ENCODE results near the gene NCOA7. TPM values are rescaled to one million over a fixed set of nuclear protein-coding genes. Genes with fewer than 3 reads are reported as not detected.

Gene NCOA7
- total RNA-seq, 2 experiments from 2014 or later, result 34.6 to 35.7 TPM

DNA sequence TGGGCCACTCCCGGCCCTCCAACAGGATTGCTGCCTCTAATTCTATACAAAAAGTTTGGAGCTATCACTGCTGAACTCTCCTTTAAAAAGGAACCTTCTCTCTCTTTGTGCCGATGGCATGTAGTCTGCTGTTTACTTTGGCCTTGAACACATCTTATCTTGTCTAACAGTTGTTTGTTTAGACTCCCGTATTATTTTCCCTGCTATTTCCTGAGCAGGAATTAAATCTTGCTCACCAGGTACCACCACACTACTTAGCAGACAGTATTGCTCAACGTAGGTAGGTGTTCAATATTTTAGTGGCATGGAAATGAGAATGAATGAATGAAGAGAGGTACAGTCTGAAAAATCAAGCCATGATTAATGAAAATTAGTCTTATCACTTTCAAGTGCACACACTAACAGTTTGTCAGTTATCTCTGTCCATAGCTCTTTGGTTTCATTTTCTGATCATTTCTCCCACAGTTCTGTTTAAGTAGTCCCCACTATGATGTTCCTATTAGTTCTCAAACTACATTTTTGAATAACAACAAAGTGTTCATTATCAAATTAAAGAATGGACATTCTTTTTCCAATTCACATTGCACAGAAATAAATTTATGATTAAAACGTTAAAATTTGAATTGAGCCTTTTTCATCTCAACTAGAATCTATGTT lies 48.2 kb upstream of the NCOA7 start:
- Mint-ChIP-seq H3K36me3 (ENCODE audit: low read depth) (no peaks in the 10 kb centered on the region), H3K4me3 (no peak overlapping the region), H3K4me1 (ENCODE audit: low read depth) (peaks cover 14% of the 10 kb centered on the region), H3K9me3 (no peaks in the 10 kb centered on the region), H3K27ac (no peak overlapping the region), H3K27me3 (peaks cover 62% of the 10 kb centered on the region)
- intact Hi-C loops (cut with DNase I, micrococcal nuclease), result loop anchor here in 1 of 2 experiments (5.0 kb wide), 1 partner anchor 35 kb away; no protein-coding TSS in a partner anchor
- Histone ChIP-seq H3K4me1 (ENCODE audit: insufficient read depth, low read length) (peaks cover 13% of the 10 kb centered on the region), H3K27ac (ENCODE audit: low read depth in 1 of 2, low read length in 2 of 2) (no peak overlapping the region), H3K36me3 (ENCODE audit: insufficient read depth, low read length) (no peaks in the 10 kb centered on the region), H3K9me3 (ENCODE audit: control insufficient read depth in 1 of 2, insufficient read depth in 1 of 2, low read length in 2 of 2) (no peaks in the 10 kb centered on the region), H3K27me3 (ENCODE audit: control insufficient read depth in 1 of 2, insufficient read depth in 2 of 2, low read length in 2 of 2) (peaks cover 18 to 27% of the 10 kb centered on the region in 2 experiments), H3K4me3 (ENCODE audit: low read length) (no peak overlapping the region)
- DNase-seq (no peak), ATAC-seq (ENCODE audit: poor library complexity) (no peak)
- CTCF ChIA-PET, result interaction anchor here (1.3 to 1.6 kb wide), 2 partner anchors 11 to 232 kb away, joined by 3 to 6 read pairs; no protein-coding TSS in a partner anchor
- TF ChIP-seq, protein P1, sequence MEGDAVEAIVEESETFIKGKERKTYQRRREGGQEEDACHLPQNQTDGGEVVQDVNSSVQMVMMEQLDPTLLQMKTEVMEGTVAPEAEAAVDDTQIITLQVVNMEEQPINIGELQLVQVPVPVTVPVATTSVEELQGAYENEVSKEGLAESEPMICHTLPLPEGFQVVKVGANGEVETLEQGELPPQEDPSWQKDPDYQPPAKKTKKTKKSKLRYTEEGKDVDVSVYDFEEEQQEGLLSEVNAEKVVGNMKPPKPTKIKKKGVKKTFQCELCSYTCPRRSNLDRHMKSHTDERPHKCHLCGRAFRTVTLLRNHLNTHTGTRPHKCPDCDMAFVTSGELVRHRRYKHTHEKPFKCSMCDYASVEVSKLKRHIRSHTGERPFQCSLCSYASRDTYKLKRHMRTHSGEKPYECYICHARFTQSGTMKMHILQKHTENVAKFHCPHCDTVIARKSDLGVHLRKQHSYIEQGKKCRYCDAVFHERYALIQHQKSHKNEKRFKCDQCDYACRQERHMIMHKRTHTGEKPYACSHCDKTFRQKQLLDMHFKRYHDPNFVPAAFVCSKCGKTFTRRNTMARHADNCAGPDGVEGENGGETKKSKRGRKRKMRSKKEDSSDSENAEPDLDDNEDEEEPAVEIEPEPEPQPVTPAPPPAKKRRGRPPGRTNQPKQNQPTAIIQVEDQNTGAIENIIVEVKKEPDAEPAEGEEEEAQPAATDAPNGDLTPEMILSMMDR (IDR thresholded peaks at IDR 0.05), result no peak
- POLR2A ChIA-PET, result interaction anchor here (1.0 kb wide), 1 partner anchor 47 kb away, joined by 3 read pairs; no protein-coding TSS in a partner anchor

DNA sequence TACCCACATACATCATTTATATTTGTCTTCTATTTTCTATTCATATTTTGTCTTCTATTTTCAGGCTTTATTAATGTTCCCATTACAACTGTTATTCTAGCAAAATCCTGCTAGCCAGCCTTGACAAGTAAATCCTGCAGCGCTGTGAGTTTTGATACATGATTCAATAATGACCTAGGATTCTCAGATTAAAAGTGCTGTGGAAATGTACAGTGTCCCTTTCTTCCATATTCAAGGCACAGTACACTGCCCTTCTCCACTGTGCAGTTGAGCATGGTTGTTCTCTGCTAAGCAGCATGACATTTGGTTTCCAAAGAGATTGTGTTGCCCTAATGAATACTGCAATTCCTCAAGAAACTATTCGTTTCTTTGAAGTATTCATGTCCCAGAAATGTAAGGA lies 47.2 kb upstream of the NCOA7 start:
- Histone ChIP-seq H3K27ac (ENCODE audit: low read depth in 1 of 2, low read length in 2 of 2) (no peak overlapping the region), H3K9me3 (ENCODE audit: control insufficient read depth in 1 of 2, insufficient read depth in 1 of 2, low read length in 2 of 2) (peaks cover 0 to 7% of the 10 kb centered on the region in 2 experiments), H3K4me3 (ENCODE audit: low read length) (no peak overlapping the region), H3K36me3 (ENCODE audit: insufficient read depth, low read length) (no peaks in the 10 kb centered on the region), H3K27me3 (ENCODE audit: control insufficient read depth in 1 of 2, insufficient read depth in 2 of 2, low read length in 2 of 2) (peaks cover 27 to 37% of the 10 kb centered on the region in 2 experiments), H3K4me1 (ENCODE audit: insufficient read depth, low read length) (peaks cover 23% of the 10 kb centered on the region)
- TF ChIP-seq, protein P1 (IDR thresholded peaks at IDR 0.05), result no peak
- Mint-ChIP-seq H3K27ac (no peak overlapping the region), H3K27me3 (peaks cover 65% of the 10 kb centered on the region), H3K4me1 (ENCODE audit: low read depth) (peaks cover 22% of the 10 kb centered on the region), H3K36me3 (ENCODE audit: low read depth) (peaks cover 1% of the 10 kb centered on the region), H3K4me3 (no peak overlapping the region), H3K9me3 (no peaks in the 10 kb centered on the region)
- ATAC-seq (ENCODE audit: poor library complexity) (no peak), DNase-seq (no peak)
- POLR2A ChIA-PET, result no interaction called here
- intact Hi-C loops (cut with DNase I, micrococcal nuclease), result loop anchor here in 1 of 2 experiments (5.0 kb wide), 1 partner anchor 34 kb away; no protein-coding TSS in a partner anchor
- CTCF ChIA-PET, result no interaction called here

DNA sequence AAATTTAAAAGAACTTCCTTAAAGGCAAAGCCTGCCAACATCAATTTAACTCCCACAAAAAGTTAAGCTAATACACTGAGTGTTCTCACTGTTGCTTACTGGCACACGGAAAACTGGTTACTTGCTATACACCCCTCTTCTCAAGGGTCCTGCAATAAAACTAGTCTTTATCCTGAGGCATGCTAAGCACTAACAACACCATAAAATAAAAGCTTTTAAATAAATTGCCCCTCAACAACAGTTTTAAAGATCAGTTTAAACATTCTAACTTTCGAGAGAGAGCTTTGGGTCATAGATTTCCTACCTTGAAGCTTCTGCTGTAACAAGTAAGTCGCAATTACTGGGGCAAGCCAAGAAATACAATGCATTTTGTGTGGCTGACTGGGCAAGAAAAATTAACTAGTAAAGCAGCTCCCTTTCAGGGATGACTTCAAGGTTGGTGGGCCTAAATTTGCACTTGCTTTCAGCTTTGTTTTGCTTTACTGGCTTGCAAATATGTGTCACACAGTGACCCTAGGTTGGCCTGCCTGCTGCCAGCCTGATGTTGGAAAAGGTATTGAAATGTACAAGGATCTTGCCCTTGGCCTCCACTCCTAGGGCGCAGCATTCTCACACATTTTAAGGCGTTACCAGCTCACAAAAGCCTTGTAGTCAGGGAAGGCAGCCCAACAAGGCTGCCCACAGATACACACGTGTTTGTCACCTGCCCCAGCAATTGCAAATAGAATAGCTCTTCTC lies 45.3 kb upstream of the NCOA7 start:
- TF ChIP-seq, protein P1 (IDR thresholded peaks at IDR 0.05), result no peak
- Mint-ChIP-seq H3K27ac (no peak overlapping the region), H3K9me3 (no peaks in the 10 kb centered on the region), H3K4me1 (ENCODE audit: low read depth) (peaks cover 34% of the 10 kb centered on the region), H3K27me3 (peaks cover 70% of the 10 kb centered on the region), H3K36me3 (ENCODE audit: low read depth) (peaks cover 4% of the 10 kb centered on the region), H3K4me3 (no peak overlapping the region)
- Histone ChIP-seq H3K27me3 (ENCODE audit: control insufficient read depth in 1 of 2, insufficient read depth in 2 of 2, low read length in 2 of 2) (peaks cover 35 to 47% of the 10 kb centered on the region in 2 experiments), H3K9me3 (ENCODE audit: control insufficient read depth in 1 of 2, insufficient read depth in 1 of 2, low read length in 2 of 2) (peaks cover 0 to 11% of the 10 kb centered on the region in 2 experiments), H3K27ac (ENCODE audit: low read depth in 1 of 2, low read length in 2 of 2) (no peak overlapping the region), H3K36me3 (ENCODE audit: insufficient read depth, low read length) (no peaks in the 10 kb centered on the region), H3K4me1 (ENCODE audit: insufficient read depth, low read length) (peaks cover 38% of the 10 kb centered on the region), H3K4me3 (ENCODE audit: low read length) (no peak overlapping the region)
- intact Hi-C loops (cut with DNase I, micrococcal nuclease), result no loop called here
- DNase-seq (no peak), ATAC-seq (ENCODE audit: poor library complexity) (no peak)
- CTCF ChIA-PET, result interaction anchor here (1.2 to 1.5 kb wide), 2 partner anchors 211 to 1521 kb away, joined by 3 to 7 read pairs; partner anchors contain the start of genes HINT3 and RNF146
- POLR2A ChIA-PET, result interaction anchor here (1.2 to 1.4 kb wide), 3 partner anchors 35 to 211 kb away, joined by 3 to 6 read pairs (median 3); partner anchors contain the start of genes HINT3 and NCOA7

Measured in CD4-positive, alpha-beta T cell (primary cell).